GM12874 (cell line): ENCODE measurements around the gene ZGPAT.
A peak's percentile ranks its signal among the peaks of the same experiment; 100 is the strongest.

ENCODE experiments used
- TF ChIP-seq, protein P1 (sequence below): IDR thresholded peaks from 2 replicates; pipeline ENCODE4 v1.5.1; 2011; ENCODE audit warnings: low read depth, mild to moderate bottlenecking, control low read depth, low read length, moderate library complexity; ENCODE audit not compliant: insufficient read depth

Gene ZGPAT

DNA sequence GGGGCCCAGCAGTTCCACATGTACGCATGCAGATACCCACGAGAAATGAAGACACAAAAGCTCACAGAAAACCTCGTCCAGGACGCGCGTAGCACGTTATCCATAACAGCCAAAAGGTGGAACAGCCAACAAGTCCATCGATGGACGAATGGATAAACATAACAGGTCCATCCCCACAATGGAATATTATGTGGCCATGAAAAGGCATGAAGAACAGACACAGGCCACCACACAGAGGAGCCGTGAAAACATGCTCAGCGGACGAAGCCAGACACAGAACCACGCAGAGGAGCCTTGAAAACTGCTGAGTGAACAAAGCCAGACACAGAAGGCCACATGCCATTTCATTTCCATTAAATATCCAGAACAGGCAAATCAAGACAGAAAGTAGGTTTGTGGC is 69.8 kb downstream of the ZGPAT start:
- TF ChIP-seq, protein P1, sequence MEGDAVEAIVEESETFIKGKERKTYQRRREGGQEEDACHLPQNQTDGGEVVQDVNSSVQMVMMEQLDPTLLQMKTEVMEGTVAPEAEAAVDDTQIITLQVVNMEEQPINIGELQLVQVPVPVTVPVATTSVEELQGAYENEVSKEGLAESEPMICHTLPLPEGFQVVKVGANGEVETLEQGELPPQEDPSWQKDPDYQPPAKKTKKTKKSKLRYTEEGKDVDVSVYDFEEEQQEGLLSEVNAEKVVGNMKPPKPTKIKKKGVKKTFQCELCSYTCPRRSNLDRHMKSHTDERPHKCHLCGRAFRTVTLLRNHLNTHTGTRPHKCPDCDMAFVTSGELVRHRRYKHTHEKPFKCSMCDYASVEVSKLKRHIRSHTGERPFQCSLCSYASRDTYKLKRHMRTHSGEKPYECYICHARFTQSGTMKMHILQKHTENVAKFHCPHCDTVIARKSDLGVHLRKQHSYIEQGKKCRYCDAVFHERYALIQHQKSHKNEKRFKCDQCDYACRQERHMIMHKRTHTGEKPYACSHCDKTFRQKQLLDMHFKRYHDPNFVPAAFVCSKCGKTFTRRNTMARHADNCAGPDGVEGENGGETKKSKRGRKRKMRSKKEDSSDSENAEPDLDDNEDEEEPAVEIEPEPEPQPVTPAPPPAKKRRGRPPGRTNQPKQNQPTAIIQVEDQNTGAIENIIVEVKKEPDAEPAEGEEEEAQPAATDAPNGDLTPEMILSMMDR = no peak

DNA sequence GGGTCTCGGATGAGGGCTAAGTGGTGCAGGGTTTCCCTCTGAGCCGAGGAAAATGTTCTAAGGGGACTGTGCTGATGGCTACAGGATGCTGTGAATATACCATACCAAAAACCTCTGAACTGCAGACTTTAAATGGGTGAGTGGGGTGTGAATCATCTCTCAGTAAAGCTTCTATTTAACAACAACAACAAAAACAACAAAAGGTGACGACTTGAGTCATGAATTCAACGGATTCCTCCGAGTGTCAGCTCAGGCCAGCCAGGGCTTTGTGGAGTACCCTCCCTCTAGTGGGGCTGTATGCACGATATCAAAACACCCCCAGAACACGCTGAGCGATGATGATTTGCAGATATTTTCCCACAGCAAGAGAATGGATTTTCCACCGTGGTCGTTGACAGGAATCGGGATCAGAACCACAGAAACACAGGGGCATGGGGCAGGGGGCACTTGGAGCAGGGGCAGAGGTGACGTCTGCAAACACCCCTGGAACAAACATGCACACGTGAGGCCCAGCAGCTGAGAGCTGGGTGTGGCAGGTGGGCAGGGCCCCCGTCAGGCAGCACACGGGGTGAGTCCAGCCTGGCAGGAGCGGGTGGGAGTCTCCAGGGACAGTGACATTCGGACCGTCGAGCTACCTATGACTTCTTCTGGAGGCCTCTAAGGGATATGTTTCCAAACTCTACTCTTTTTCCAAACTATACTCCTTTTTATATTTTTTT is 70.4 kb downstream of the ZGPAT start:
- TF ChIP-seq, protein P1 = no peak

DNA sequence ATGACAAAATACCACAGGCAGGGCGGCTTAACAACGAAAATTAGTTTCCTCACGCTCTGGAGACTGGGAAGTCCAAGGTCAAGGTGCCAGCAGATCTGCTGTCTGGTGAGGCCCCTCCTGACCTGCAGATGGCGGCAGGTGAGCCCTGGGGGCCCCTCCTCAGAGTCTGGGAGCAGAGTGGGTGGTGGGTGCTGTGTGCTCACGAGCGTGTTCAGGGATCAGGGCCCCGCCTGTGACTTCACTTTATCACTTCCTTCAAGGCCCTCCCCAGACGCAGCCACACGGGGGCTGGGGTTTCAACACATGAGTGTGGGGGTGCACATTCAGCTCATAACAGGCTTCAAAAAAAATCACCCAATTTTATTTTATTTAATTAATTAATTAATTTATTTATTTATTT is 71.0 kb downstream of the ZGPAT start:
- TF ChIP-seq, protein P1 = 0 out of 2 replicates have a peak, but pooled peaks have one; percentile 6

DNA sequence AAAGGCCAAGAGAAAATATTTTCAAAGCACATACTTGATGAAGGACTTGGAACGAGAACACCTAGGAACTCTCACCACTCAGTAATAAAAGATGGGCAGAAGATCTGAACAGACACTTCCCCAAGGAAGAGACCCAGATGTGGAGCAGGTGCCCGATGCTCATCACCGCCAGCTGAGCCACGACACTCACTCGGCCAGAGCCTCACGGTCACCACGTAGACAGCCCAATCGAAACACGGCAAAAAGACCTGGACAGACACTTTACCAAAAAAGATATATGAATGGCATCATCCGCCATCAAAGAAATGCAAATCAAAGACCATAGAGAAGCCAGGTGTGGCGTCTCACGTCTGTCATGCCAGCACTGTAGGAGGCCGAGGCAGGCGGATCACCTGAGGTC is 73.3 kb downstream of the ZGPAT start:
- TF ChIP-seq, protein P1 = no peak

DNA sequence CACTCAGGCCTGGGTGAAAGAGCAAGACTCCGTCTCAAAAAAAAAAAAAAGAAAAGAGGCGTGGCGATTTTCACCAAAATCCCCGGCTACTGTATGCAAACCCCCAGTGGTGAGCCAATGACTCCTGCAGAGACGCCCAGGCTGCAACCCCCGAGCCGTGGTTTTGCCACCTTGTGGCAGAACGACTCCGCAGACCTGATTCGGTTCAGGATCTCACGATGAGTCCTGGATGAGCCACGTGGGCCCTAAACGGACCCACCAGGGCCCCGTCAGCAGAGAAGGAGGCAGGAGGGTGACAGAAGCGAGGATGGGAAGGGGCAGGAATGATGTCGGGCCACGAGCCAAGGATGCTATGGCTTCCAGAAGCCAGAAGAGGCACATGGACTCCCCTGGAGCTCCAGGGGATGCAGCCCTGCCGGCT is 74.2 kb downstream of the ZGPAT start:
- TF ChIP-seq, protein P1 = no peak

DNA sequence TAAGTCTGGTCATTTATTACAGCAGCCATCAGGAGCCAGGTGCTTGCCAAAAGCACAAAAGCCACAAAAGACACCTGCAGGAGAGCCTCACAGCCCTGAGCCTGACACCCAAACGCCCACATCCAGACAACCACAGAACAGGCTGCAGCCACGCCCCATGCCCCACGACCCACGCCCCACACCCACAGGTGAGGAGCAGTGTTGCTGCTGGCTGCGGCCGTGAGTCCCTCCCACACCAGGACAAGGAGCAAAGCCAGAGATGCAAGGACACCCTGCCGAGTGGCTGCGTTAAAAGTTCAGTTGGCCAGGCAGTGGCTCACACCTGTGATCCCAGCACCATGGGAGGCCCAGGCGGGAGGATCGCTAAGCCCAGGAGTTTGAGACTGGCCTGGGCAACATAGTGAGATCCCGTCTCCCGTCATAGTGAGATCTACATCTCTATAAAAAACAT is 74.7 kb downstream of the ZGPAT start:
- TF ChIP-seq, protein P1 = no peak

DNA sequence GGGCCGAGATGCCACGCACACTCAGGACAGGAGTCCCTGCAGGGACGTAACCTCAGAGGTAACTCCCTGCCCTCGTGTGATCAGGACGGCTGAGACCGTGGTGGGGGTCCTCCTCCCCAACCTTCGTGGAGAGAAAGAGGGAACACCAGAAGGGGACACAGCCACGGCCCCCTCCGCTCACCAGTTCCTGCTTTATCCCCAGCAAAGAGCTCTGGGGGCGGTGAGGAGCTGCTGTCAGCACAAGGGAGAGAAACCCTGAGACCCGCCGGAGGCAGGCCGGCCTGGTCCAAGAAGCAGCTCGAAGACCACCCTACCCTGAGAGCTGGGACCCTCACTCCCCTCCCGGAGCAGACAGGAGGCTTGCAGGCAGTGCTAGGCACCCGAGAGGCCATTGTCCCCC is 76.1 kb downstream of the ZGPAT start:
- TF ChIP-seq, protein P1 = no peak
